Measurements from ENCODE around the gene SYS1.

- no peak for TF ChIP-seq CTCF (IDR thresholded peaks at IDR 0.05)
- TF ChIP-seq EZH2 (IDR thresholded peaks at IDR 0.05; ENCODE audit: borderline replicate concordance, insufficient read depth, low read depth, low read length, poor library complexity, severe bottlenecking): no peak
These were observed 3.9 kb upstream of the SYS1 start for GRCh38 chr20:45359069-45359405.

Data from B cell (primary cell).